Psoas muscle (tissue), 8 donors: ENCODE measurements around the gene LY6G6F. TPM values are rescaled to one million over a fixed set of nuclear protein-coding genes. Genes with fewer than 3 reads are reported as not detected.

Source experiments
- ATAC-seq, 4 donors: fragments of 200-7000 bp; cut with Tn5 transposase; one replicate each; pipeline ENCODE4 v1.9.1; 2020; ENCODE audit warnings: moderate library complexity in 3 of 4, mild to moderate bottlenecking in 2 of 4
- DNase-seq, 2 donors: peaks; one replicate each; pipeline ENCODE4 v3.0.0-alpha.2; 2020
- H3K27ac ChIP-seq: fragments of 200-600 bp; one replicate; pipeline ENCODE4 v1.8.0; 2022
- H3K27me3 ChIP-seq, 3 donors: fragments of 200-600 bp in 1 of 3; one replicate each; pipeline versions ENCODE4 v1.6.1 to v1.8.0; 2013 to 2022; ENCODE audit warnings: low read length in 2 of 3, mild to moderate bottlenecking in 2 of 3, moderate library complexity in 1 of 3; ENCODE audit not compliant: insufficient read depth in 3 of 3
- H3K36me3 ChIP-seq, 2 donors: fragments of 200-600 bp in 1 of 2; one replicate each; pipeline versions ENCODE4 v1.6.1 to v1.8.0; 2013 to 2022; ENCODE audit warnings: low read depth in 1 of 2, mild to moderate bottlenecking in 1 of 2, moderate library complexity in 1 of 2; ENCODE audit not compliant: insufficient read depth in 1 of 2
- H3K4me1 ChIP-seq: fragments of 200-600 bp; one replicate; pipeline ENCODE4 v1.8.0; 2022
- H3K4me3 ChIP-seq: fragments of 200-600 bp; one replicate; pipeline ENCODE4 v1.8.0; 2022; ENCODE audit warnings: mild to moderate bottlenecking
- H3K9me3 ChIP-seq: fragments of 200-600 bp; one replicate; pipeline ENCODE4 v1.8.0; 2022
- WGBS, 3 donors: extraction: QIAGEN DNeasy Blood & Tissue Kit; methylation state at CpG; one replicate each; pipeline versions ENCODE4 v1.1.6 to v1.1.7; 2013; 5-methylcytosine and 5-hydroxymethylcytosine counted together
- intact Hi-C, 2 donors: fragments of 100-400 bp; cut with DNase I; formaldehyde crosslinking; loops; one replicate each; pipeline versions ENCODE4 v1.11.0 to v1.14.2; 2022
- polyA plus RNA-seq, 3 donors: library from polyadenylated mRNA; stranded (reverse); fragments of 200-250 nt; gene quantifications; one replicate each; pipeline ENCODE4 v1.2.3, GENCODE V29; 2013
- total RNA-seq, 4 donors: library from RNA; stranded (reverse); fragmentation: NEBNext Ultra II Directional in 2 of 4; extraction: Animal tissue kit (Norgen Biotek cat#: 25700) in 2 of 4; gene quantifications; one replicate each; pipeline versions ENCODE4 v1.2.1 to v1.2.4, GENCODE V29; 2021 to 2023
- TF ChIP-seq, protein P1 (sequence below): fragments of 200-600 bp; IDR thresholded peaks from one replicate; pipeline ENCODE4 v1.8.0; 2022; ENCODE audit warnings: antibody characterized with exemption
- donor health status: healthy with polysubstance abuse.
- donor health status: DM: no; HTN: no; CAD: no; lungs with moderate emphysema.
- donor health status: Bipolar disorder and iron deficiency.
- donor health status: healthy.
- donor health status: DM: yes; HTN: yes; CAD: no.
- donor health status: DM: no; HTN: no; CAD: no.
- donor health status: DM: no; HTN: no; CAD: no.
- donor health status: DM: yes; HTN: yes; CAD: no.

LY6G6F gene
- total and polyA plus RNA-seq, 7 donors: 0.05 TPM; not detected in 6

DNA sequence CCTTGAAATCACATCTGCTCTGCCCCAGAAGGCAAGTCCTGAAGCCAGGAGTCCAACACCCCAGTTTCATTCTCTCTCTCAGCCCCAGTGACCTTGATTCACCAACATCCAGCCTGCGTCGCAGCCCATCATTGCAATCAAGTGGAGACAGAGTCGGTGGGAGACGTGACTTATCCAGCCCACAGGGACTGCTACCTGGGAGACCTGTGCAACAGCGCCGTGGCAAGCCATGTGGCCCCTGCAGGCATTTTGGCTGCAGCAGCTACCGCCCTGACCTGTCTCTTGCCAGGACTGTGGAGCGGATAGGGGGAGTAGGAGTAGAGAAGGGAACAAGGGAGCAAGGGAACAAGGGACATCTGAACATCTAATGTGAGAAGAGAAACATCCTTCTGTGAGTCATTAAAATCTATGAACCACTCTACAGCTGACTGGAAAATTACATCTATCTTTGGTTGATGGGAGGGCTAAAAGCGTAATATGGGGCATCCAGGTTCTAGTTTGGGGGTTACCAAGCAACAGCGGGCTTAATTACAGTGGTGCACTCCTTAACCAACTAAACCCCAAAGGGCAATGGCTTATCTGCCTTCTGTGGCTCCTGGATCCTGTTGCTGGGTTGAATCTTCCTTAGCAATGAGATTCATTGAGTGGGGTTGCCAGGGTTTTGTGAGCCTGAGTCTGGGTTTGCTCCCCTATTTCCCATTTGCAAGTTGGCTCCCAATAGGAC is 11.0 kb downstream of the LY6G6F start:
- no peaks in the 10 kb centered on the region for H3K27me3 ChIP-seq
- no peaks in the 10 kb centered on the region for H3K4me1 ChIP-seq
- TF ChIP-seq, protein P1, sequence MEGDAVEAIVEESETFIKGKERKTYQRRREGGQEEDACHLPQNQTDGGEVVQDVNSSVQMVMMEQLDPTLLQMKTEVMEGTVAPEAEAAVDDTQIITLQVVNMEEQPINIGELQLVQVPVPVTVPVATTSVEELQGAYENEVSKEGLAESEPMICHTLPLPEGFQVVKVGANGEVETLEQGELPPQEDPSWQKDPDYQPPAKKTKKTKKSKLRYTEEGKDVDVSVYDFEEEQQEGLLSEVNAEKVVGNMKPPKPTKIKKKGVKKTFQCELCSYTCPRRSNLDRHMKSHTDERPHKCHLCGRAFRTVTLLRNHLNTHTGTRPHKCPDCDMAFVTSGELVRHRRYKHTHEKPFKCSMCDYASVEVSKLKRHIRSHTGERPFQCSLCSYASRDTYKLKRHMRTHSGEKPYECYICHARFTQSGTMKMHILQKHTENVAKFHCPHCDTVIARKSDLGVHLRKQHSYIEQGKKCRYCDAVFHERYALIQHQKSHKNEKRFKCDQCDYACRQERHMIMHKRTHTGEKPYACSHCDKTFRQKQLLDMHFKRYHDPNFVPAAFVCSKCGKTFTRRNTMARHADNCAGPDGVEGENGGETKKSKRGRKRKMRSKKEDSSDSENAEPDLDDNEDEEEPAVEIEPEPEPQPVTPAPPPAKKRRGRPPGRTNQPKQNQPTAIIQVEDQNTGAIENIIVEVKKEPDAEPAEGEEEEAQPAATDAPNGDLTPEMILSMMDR: no peak
- WGBS, 3 donors: 73 to 83% (median 74%) methylated on average over 10 of the region's 10 CpGs
- H3K4me3 ChIP-seq: no peak overlapping the region
- no peak overlapping the region for H3K27ac ChIP-seq
- H3K9me3 ChIP-seq: no peaks in the 10 kb centered on the region
- DNase-seq: no peak
- ATAC-seq: no peak
- intact Hi-C loops: no loop called here
- H3K36me3 ChIP-seq: no peaks in the 10 kb centered on the region

DNA sequence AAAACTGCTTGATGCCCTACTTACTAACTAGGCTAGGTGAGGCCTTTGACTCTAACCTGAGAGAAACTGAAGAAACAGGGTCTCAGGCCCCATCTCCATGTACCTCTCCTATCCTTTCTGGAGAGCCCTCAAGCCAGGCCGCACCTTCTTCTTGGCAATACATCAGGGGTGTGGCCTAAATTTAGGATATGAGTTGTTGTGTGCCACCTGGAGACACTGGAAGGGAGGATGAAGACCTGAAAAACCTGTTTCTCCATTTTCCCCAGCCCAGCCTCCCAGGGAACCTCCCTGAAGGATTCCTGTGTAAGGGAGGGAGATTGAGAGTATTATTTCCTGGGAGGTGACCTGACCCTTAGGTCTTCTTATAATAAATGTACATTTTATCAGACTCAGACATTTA is 11.6 kb downstream of the LY6G6F start:
- no peak for ATAC-seq
- Histone ChIP-seq H3K36me3 (no peaks in the 10 kb centered on the region), H3K27ac (no peak overlapping the region), H3K27me3 (no peaks in the 10 kb centered on the region), H3K4me1 (no peaks in the 10 kb centered on the region), H3K9me3 (no peaks in the 10 kb centered on the region), H3K4me3 (no peak overlapping the region)
- DNase-seq: no peak
- 75 to 92% (median 85%) methylated on average over 1 of the region's 1 CpG for WGBS, 3 donors
- intact Hi-C loops: no loop called here
- TF ChIP-seq, protein P1: no peak

DNA sequence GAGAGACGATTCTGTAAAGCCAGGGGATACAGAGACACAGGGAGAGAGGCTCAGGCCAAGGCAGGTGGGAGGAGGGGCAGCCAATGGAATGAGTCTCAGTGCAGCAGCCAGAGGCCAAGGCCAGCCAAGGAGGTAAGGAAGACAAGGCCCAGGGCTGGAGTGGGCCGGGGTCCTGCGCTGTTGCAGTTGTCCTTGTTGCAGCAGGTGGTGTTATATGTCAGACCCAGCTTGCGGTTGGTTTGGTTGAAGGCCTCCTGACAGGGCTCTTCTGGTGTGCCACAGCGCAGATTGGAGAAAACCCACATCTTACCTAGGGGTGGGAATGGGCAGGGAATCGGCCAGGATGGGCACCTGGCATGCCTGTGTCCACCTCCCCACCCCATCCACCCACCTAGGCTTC is 12.3 kb downstream of the LY6G6F start:
- no peak overlapping the region for H3K27ac ChIP-seq
- no peaks in the 10 kb centered on the region for H3K27me3 ChIP-seq
- H3K4me1 ChIP-seq: no peaks in the 10 kb centered on the region
- H3K36me3 ChIP-seq: no peaks in the 10 kb centered on the region
- no peak overlapping the region for H3K4me3 ChIP-seq
- intact Hi-C loops: no loop called here
- 85 to 92% (median 86%) methylated on average over 6 of the region's 6 CpGs for WGBS, 3 donors
- ATAC-seq (no peak), DNase-seq (no peak)
- no peaks in the 10 kb centered on the region for H3K9me3 ChIP-seq
- TF ChIP-seq, protein P1: no peak

DNA sequence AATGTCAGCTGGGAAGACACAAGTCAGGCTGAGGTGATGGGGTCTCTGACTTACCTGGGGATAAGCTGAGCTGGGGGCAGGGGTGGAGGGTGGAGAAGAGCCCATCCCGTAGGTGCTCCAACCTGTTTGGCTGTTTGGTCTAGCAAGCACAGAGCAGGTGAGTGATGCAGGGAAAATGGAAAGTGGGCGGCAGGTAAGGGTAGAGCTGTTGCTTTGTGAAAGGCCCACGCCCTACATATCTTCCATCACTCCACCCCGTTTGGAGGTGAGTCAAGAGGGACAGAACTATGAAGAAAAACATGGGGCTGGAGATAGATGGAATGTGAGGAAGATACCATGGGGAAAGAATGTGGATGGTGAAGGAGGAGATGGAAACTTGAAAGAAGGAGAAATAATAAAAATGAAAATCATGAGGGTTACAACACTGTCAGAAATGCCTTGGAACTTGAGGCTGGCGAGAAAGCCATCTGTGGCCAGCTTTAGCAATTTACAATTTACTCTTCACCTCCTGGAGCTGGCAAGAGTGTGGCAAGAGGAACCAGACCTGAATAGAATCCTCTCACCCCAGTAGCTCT is 13.6 kb downstream of the LY6G6F start:
- H3K9me3 ChIP-seq: no peaks in the 10 kb centered on the region
- intact Hi-C loops: no loop called here
- ATAC-seq: no peak

More for the DNA sequence above, 13.6 kb downstream of the LY6G6F start:
- no peak for DNase-seq
- TF ChIP-seq, protein P1: no peak
- Histone ChIP-seq H3K27ac (no peak overlapping the region), H3K27me3 (no peaks in the 10 kb centered on the region), H3K36me3 (no peaks in the 10 kb centered on the region), H3K4me3 (no peak overlapping the region), H3K4me1 (no peaks in the 10 kb centered on the region)
- 89 to 91% (median 90%) methylated on average over 5 of the region's 5 CpGs for WGBS, 3 donors
